Astrocyte of the cerebellum (primary cell): Measurements from ENCODE around the gene IGSF6.

Experiments
- DNase-seq: peaks from one replicate; pipeline ENCODE4 v3.0.0-alpha.2; 2011; ENCODE audit warnings: low read depth
- H3K4me3 ChIP-seq: 2 replicates; pipeline ENCODE4 v1.5.1; 2011; ENCODE audit warnings: mild to moderate bottlenecking, low read depth, low read length, moderate library complexity
- CTCF ChIP-seq: IDR thresholded peaks from 2 replicates; pipeline ENCODE4 v1.5.1; 2012; ENCODE audit warnings: low read length, low read depth, moderate library complexity, mild to moderate bottlenecking; ENCODE audit errors: missing control alignments
- in situ Hi-C: cut with HindIII; loops from 2 replicates; pipeline ENCODE4 v1.10.0; 2017; ENCODE audit warnings: low sequenced_read_pairs

IGSF6 gene

DNA sequence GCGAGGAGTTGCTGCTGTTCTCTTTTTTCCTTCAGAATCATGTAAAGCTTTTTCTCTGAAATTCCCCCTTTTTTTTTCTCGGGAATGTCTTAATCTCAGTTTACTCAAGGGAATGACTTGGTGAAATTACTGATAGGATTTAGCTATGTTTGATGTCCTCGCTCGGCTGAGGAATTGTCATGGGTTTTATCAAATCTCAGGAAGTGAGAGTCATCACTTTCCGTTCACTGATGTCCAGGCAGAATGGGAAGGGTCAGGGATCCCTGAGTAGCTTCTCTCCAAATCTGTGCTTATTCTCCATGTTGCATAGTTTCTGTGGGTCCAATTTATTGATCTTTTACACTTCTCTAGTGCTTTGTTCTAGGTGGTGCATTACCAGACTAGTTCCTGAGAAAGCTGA, 6.3 kb downstream of the IGSF6 start:
- no peak for DNase-seq

GRCh38 chr16:21645261-21645721, 7.1 kb downstream of the IGSF6 start:
- H3K4me3 ChIP-seq, result no peak overlapping the region
- peak; percentile 4 for DNase-seq

More for the DNA sequence above, 6.3 kb downstream of the IGSF6 start:
- no peak for TF ChIP-seq CTCF
- in situ Hi-C loops, result loop anchor here (5.0 kb wide), 2 partner anchors 61 to 64 kb away; no protein-coding TSS in a partner anchor
- no peak overlapping the region for H3K4me3 ChIP-seq

GRCh38 chr16:21644674-21645073, 7.7 kb downstream of the IGSF6 start:
- no peak for TF ChIP-seq CTCF
- in situ Hi-C loops, result loop anchor here (5.0 kb wide), 2 partner anchors 62 to 63 kb away; no protein-coding TSS in a partner anchor
- H3K4me3 ChIP-seq, result no peak overlapping the region
- DNase-seq, result no peak

More at GRCh38 chr16:21645261-21645721, 7.1 kb downstream of the IGSF6 start:
- no peak for TF ChIP-seq CTCF
- in situ Hi-C loops, result loop anchor here (5.0 kb wide), 2 partner anchors 62 to 63 kb away; no protein-coding TSS in a partner anchor

DNA sequence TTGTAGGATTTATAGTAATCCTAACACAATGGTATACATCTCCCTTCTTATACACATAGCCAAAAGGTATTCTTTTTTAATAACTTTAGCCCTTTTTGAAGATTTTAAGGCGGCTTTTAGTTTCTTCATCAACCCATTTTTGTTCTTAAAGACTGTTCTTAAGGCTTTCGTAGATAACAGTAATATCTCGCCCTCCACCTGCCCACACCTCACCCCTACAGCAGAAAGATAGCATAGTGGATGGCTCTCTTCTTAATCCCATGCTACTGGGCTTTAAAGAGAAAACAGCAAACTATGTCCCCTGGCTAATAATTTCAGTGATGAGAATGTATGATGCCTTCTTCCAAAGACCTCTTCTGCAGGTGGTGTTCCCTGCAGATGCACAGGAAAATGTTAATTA, 8.6 kb downstream of the IGSF6 start:
- in situ Hi-C loops, result no loop called here
- no peak for TF ChIP-seq CTCF
- no peak overlapping the region for H3K4me3 ChIP-seq
- no peak for DNase-seq

DNA sequence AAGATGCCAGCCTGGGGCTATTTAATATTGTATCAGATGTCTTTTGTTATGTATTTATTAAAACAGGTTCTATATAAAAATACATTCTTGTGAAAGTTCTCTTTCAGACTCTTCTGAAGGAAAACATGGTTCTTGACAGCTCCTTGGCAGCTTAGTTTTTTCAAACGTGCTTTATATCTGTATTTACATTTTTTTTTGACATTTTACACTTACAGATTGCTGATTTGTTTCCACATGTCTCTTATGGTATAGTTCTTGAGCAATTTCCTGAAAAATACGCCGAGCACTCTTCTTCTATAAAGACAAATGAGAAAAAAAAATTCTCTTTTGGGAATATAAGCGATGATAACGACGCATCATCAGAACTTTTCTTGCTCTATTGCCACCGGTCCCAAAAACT, 9.5 kb downstream of the IGSF6 start:
- in situ Hi-C loops, result no loop called here
- no peak overlapping the region for H3K4me3 ChIP-seq
- no peak for DNase-seq

GRCh38 chr16:21641916-21642315, 10.5 kb downstream of the IGSF6 start:
- in situ Hi-C loops, result no loop called here
- DNase-seq, result no peak
- TF ChIP-seq CTCF, result no peak
- no peak overlapping the region for H3K4me3 ChIP-seq

More for the DNA sequence above, 9.5 kb downstream of the IGSF6 start:
- TF ChIP-seq CTCF, result no peak

DNA sequence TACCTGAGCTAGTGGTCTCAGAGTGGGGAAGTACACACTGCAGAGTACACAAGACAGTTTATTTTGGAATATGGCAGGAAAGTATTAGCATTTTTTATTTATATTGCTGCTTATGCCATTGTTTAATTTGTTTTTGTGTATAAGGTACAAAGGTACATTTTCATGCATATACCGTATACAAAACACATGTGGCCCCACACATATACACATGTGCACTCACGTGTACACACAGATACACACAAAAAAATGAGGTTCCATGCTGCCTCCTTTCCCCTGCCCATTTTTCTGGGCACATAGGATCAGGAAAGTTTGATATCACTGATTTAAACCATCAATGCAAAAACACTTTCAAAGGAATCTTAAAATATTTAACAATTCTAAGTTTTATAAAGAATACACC, 12.9 kb downstream of the IGSF6 start:
- no peak overlapping the region for H3K4me3 ChIP-seq
- in situ Hi-C loops, result no loop called here
- DNase-seq, result no peak
- TF ChIP-seq CTCF, result no peak
